ENCODE data around the gene AFG3L2. TPM values are rescaled to one million over a fixed set of nuclear protein-coding genes. Genes with fewer than 3 reads are reported as not detected.

Gene AFG3L2
- total RNA-seq, 1 experiment from 2014 or later, result 73.5 TPM

DNA sequence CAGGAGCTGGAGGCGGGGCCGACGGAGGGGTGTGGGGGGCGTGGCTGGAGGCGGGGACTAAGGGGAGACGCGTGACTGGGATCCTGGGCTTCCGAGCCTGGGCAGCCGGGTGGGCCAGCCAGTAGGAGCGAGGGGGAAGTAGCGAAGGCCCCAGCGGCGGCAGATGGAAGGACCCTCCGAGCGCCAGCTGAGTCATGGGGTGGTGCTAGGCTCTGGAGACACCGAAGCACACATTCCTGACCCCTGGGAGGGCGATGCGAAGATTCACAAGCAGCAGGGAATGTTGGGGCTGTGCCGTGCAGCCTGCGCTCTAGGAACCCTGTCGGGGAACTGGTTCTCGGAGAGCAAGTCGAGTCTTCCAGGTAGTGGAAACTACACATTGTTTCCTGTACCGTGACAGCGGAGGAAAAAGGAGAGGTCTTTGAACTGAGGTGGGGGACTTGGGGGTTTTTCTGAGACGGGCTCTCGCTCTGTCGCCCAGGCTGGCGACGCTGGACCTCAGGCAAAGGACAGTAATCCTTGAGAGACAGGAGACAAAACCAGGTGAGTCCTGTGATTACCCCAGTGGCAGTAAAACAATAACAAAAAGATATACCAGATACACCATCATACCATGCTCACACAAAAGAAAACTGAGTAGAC lies 650 bp upstream of the AFG3L2 start:
- H3K4me2 ChIP-seq (ENCODE audit: insufficient read depth, insufficient read length, low read length), result peak overlapping the region; percentile 79

More for the DNA sequence above, 650 bp upstream of the AFG3L2 start:
- Histone ChIP-seq H3K4ac (ENCODE audit: low read depth, low read length) (no peak overlapping the region; the same call in 1 of the 2 replicates), H3K4me1 (ENCODE audit: insufficient read depth, low read length) (peaks cover 4% of the 10 kb centered on the region; the same call in 1 of the 2 replicates), H2AFZ (ENCODE audit: low read length) (peak overlapping the region; percentile 42), H3K27ac (ENCODE audit: insufficient read length, low read depth, low read length) (peak overlapping the region; percentile 91), H3K56ac (ENCODE audit: insufficient read length, low read depth, low read length) (no peak overlapping the region), H3K23me2 (ENCODE audit: insufficient read length, low read depth, low read length, poor library complexity, severe bottlenecking) (peaks cover 13% of the 10 kb centered on the region), H3K9me3 (ENCODE audit: control insufficient read depth, low read depth, low read length) (no peaks in the 10 kb centered on the region), H2BK15ac (ENCODE audit: low read depth, low read length) (no peak overlapping the region), H2AK5ac (ENCODE audit: insufficient read length, low read length) (no peak overlapping the region), H4K8ac (replicated peaks; ENCODE audit: insufficient read length, low read depth, low read length) (no peak overlapping the region), H3K79me2 (ENCODE audit: insufficient read depth, low read length) (peaks cover 33% of the 10 kb centered on the region), H3K27me3 (ENCODE audit: insufficient read depth, low read length) (no peaks in the 10 kb centered on the region), H4K20me1 (ENCODE audit: control insufficient read depth, insufficient read depth, insufficient read length) (no peaks in the 10 kb centered on the region), H3K14ac (ENCODE audit: insufficient read depth, low read length) (peak overlapping the region; percentile 84), H4K5ac (ENCODE audit: insufficient read length, low read depth, low read length) (peak overlapping the region; percentile 25), H2BK20ac (ENCODE audit: low read depth, low read length, poor library complexity, severe bottlenecking) (no peak overlapping the region), H2BK120ac (ENCODE audit: low read depth, low read length, poor library complexity, severe bottlenecking) (no peak overlapping the region), H3K18ac (ENCODE audit: insufficient read length, low read depth, low read length) (peak overlapping the region; percentile 74), H3K79me1 (ENCODE audit: insufficient read depth, low read depth, low read length, poor library complexity, severe bottlenecking) (no peaks in the 10 kb centered on the region), H3K9ac (ENCODE audit: extremely low read depth, insufficient read length, low read length) (peak overlapping the region; percentile 60), H2BK5ac (ENCODE audit: insufficient read length, low read length) (peak overlapping the region; percentile 67), H4K91ac (ENCODE audit: insufficient read length, low read depth, low read length) (no peak overlapping the region), H2BK12ac (ENCODE audit: insufficient read length, low read depth, low read length) (peak overlapping the region; percentile 70), H3K23ac (ENCODE audit: insufficient read length, low read depth, low read length) (no peak overlapping the region), H3T11ph (ENCODE audit: low read length) (no peak overlapping the region)
- H3K27me3 Mint-ChIP-seq (ENCODE audit: low read depth), result no peaks in the 10 kb centered on the region
- no CpG with 5 or more reads among the region's 30 CpGs for WGBS (ENCODE audit: extremely low coverage, insufficient read length, low lambda C conversion rate)
- TF ChIP-seq, protein P1, sequence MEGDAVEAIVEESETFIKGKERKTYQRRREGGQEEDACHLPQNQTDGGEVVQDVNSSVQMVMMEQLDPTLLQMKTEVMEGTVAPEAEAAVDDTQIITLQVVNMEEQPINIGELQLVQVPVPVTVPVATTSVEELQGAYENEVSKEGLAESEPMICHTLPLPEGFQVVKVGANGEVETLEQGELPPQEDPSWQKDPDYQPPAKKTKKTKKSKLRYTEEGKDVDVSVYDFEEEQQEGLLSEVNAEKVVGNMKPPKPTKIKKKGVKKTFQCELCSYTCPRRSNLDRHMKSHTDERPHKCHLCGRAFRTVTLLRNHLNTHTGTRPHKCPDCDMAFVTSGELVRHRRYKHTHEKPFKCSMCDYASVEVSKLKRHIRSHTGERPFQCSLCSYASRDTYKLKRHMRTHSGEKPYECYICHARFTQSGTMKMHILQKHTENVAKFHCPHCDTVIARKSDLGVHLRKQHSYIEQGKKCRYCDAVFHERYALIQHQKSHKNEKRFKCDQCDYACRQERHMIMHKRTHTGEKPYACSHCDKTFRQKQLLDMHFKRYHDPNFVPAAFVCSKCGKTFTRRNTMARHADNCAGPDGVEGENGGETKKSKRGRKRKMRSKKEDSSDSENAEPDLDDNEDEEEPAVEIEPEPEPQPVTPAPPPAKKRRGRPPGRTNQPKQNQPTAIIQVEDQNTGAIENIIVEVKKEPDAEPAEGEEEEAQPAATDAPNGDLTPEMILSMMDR (conservative IDR thresholded peaks at IDR 0.05), result peak; percentile 38; the same call in 2 of the 3 replicates
- DNase-seq, result no peak
- peaks cover 25 to 30% of the 10 kb centered on the region in 2 experiments for H3K4me1 Mint-ChIP-seq
- H3K36me3 Mint-ChIP-seq (ENCODE audit: insufficient read depth in 1 of 3, low read depth in 3 of 3), result no peaks in the 10 kb centered on the region; a peak in 2 of 7 replicates
- H3K4me3 Mint-ChIP-seq, result peak overlapping the region; percentile 85 to 94
- peak overlapping the region; percentile 99 to 100 (median 99) for H3K27ac Mint-ChIP-seq
- peaks cover 2 to 4% of the 10 kb centered on the region in 2 experiments; a peak in 4 of 5 replicates for H3K9me3 Mint-ChIP-seq
